HG03571 (cell line): ENCODE measurements around the gene HELZ2.
"Not testable (repeated sequence)": the region's sequence is repeated elsewhere in the genome, so short reads cannot be mapped to it uniquely, and the experiment has no call there.

Source experiments
- ATAC-seq: cut with Tn5 transposase; IDR thresholded peaks from one replicate; pipeline ENCODE4 v1.9.1; 2021; ENCODE audit not compliant: unreplicated experiment

Gene HELZ2

GRCh38 chr20:63580796-63581461 lies 6.9 kb upstream of the HELZ2 start:
- no peak for ATAC-seq

GRCh38 chr20:63579017-63579694 lies 5.1 kb upstream of the HELZ2 start:
- no peak for ATAC-seq

- ATAC-seq: no peak
These were observed 4.4 kb upstream of the HELZ2 start for GRCh38 chr20:63578224-63579016.

- ATAC-seq: no peak
These were observed 3.4 kb upstream of the HELZ2 start for GRCh38 chr20:63577317-63577894.

- ATAC-seq: no peak
These were observed 2.3 kb upstream of the HELZ2 start for GRCh38 chr20:63576311-63576710.

GRCh38 chr20:63574829-63575743 lies 1.0 kb upstream of the HELZ2 start:
- ATAC-seq: no peak

GRCh38 chr20:63573647-63574131 lies 350 bp downstream of the HELZ2 start:
- no peak for ATAC-seq

GRCh38 chr20:63572788-63573646 lies 1.0 kb downstream of the HELZ2 start:
- no peak for ATAC-seq

- no peak for ATAC-seq
These were observed 1.8 kb downstream of the HELZ2 start for GRCh38 chr20:63572071-63572787.

- ATAC-seq: not testable (repeated sequence)
These were observed 3.0 kb downstream of the HELZ2 start for GRCh38 chr20:63571087-63571478.

GRCh38 chr20:63570281-63571086 lies 3.6 kb downstream of the HELZ2 start:
- ATAC-seq: no peak

- no peak for ATAC-seq
These were observed 4.8 kb downstream of the HELZ2 start for GRCh38 chr20:63568986-63569949.

GRCh38 chr20:63568170-63568981 lies 5.7 kb downstream of the HELZ2 start:
- no peak for ATAC-seq

GRCh38 chr20:63567386-63568169 lies 6.5 kb downstream of the HELZ2 start:
- ATAC-seq: no peak

- ATAC-seq: no peak
These were observed 7.0 kb downstream of the HELZ2 start for GRCh38 chr20:63567136-63567385.
